GM18870 (cell line): ENCODE data around the gene ARSJ.

ENCODE experiments used
- ATAC-seq: cut with Tn5 transposase; IDR thresholded peaks from one replicate; pipeline ENCODE4 v1.9.1; 2021; ENCODE audit warnings: moderate library complexity; ENCODE audit not compliant: unreplicated experiment

ARSJ gene

GRCh38 chr4:113990886-113991285 lies 11.4 kb upstream of the ARSJ start:
- no peak for ATAC-seq

GRCh38 chr4:113987382-113987941 lies 8.0 kb upstream of the ARSJ start:
- ATAC-seq = no peak

- no peak for ATAC-seq
These were observed 2.7 kb upstream of the ARSJ start for GRCh38 chr4:113982181-113982580.

GRCh38 chr4:113981591-113981990 lies 2.1 kb upstream of the ARSJ start:
- ATAC-seq = no peak

GRCh38 chr4:113979905-113980615 lies 613 bp upstream of the ARSJ start:
- ATAC-seq = no peak

GRCh38 chr4:113978561-113979147 lies 793 bp downstream of the ARSJ start:
- ATAC-seq = no peak

GRCh38 chr4:113978105-113978504 lies 1.3 kb downstream of the ARSJ start:
- no peak for ATAC-seq

GRCh38 chr4:113977526-113977855 lies 2.0 kb downstream of the ARSJ start:
- no peak for ATAC-seq

- no peak for ATAC-seq
These were observed 2.5 kb downstream of the ARSJ start for GRCh38 chr4:113976741-113977525.

GRCh38 chr4:113975578-113975977 lies 3.9 kb downstream of the ARSJ start:
- ATAC-seq = no peak

- ATAC-seq = no peak
These were observed 5.0 kb downstream of the ARSJ start for GRCh38 chr4:113974467-113974866.

GRCh38 chr4:113973345-113973744 lies 6.1 kb downstream of the ARSJ start:
- ATAC-seq = no peak

- ATAC-seq = no peak
These were observed 6.7 kb downstream of the ARSJ start for GRCh38 chr4:113972781-113973180.

GRCh38 chr4:113971706-113972360 lies 7.6 kb downstream of the ARSJ start:
- no peak for ATAC-seq

- no peak for ATAC-seq
These were observed 9.6 kb downstream of the ARSJ start for GRCh38 chr4:113969709-113970334.

GRCh38 chr4:113968473-113968872 lies 11.0 kb downstream of the ARSJ start:
- no peak for ATAC-seq

- ATAC-seq = no peak
These were observed 11.8 kb downstream of the ARSJ start for GRCh38 chr4:113967687-113968086.

- no peak for ATAC-seq
These were observed 16.7 kb downstream of the ARSJ start for GRCh38 chr4:113962719-113963265.

GRCh38 chr4:113962016-113962347 lies 17.5 kb downstream of the ARSJ start:
- no peak for ATAC-seq

GRCh38 chr4:113960684-113961321 lies 18.6 kb downstream of the ARSJ start:
- no peak for ATAC-seq
